ENCODE measurements around the gene RBMS2.

DNA sequence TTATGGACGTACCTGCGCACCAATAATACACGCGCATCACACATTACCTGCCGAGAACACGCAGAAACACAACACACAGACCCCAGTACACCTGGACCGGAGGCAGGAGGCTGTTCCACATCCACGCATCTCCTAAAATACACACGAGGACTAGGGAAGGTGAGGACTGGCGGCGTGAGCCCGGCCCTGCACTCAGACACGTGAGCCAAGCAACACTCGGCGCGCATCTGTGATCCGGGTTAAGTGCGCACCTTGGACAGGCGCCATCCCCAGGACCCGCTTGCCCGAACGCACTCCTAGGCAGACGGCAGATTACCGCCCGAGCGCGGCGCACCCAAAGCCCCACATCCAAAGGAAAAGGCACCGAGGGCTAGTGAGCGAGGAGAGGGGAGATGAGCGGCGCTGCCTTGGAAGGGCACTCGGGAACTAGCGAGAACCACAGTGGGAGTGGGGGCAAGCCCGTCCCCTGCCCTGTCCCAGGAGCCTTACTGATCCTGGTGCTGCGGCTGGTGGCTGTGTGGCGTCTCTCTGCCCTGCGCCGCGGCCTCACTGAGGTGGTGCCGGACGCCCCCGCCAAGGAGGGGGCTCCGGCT is 34.1 kb upstream of the RBMS2 start:
- TF ChIP-seq EZH2 (IDR thresholded peaks at IDR 0.05; ENCODE audit: insufficient read depth, poor library complexity, severe bottlenecking) (no peak), EZH2phosphoT487 (IDR thresholded peaks at IDR 0.05; ENCODE audit: insufficient read depth, low read depth) (no peak)

All from GM23248 (cell line).